ACC112 (cell line): ENCODE measurements around the gene KRTAP19-3.

Source experiments
- H2AFZ ChIP-seq: fragments of 200-600 bp; sonication (generic); one replicate; pipeline ENCODE4 v1.6.0; 2017; ENCODE audit warnings: antibody characterized with exemption, low read length; ENCODE audit not compliant: unreplicated experiment
- H3K27ac ChIP-seq: fragments of 200-600 bp; sonication (generic); 2 replicates; pipeline ENCODE4 v1.5.1; 2014; ENCODE audit warnings: low read depth, mild to moderate bottlenecking, antibody characterized with exemption, low read length, moderate library complexity
- H3K27me3 ChIP-seq: fragments of 200-600 bp; sonication (generic); 2 replicates; pipeline ENCODE4 v1.6.1; 2014; ENCODE audit warnings: mild to moderate bottlenecking, antibody characterized with exemption, low read length, moderate library complexity, mixed read lengths; ENCODE audit not compliant: insufficient read depth
- H3K36me3 ChIP-seq: fragments of 200-600 bp; sonication (generic); 2 replicates; pipeline ENCODE4 v1.6.1; 2016; ENCODE audit warnings: mild to moderate bottlenecking, antibody characterized with exemption, low read length, moderate library complexity, mixed read lengths; ENCODE audit not compliant: insufficient read depth
- H3K4me1 ChIP-seq: fragments of 200-600 bp; sonication (generic); one replicate; pipeline ENCODE4 v1.6.1; 2016; ENCODE audit warnings: low read length, mixed read lengths; ENCODE audit not compliant: insufficient read depth, unreplicated experiment, control insufficient read depth
- H3K4me3 ChIP-seq: fragments of 200-600 bp; sonication (generic); 2 replicates; pipeline ENCODE4 v1.5.1; 2014; ENCODE audit warnings: mild to moderate bottlenecking, low read depth, low read length
- H3K79me2 ChIP-seq: fragments of 200-600 bp; sonication (generic); one replicate; pipeline ENCODE4 v1.6.0; 2016; ENCODE audit warnings: low read length; ENCODE audit not compliant: control insufficient read depth, unreplicated experiment, insufficient read depth

The KRTAP19-3 gene

GRCh38 chr21:30478004-30478403, 13.8 kb downstream of the KRTAP19-3 start:
- H2AFZ ChIP-seq: no peak overlapping the region

DNA sequence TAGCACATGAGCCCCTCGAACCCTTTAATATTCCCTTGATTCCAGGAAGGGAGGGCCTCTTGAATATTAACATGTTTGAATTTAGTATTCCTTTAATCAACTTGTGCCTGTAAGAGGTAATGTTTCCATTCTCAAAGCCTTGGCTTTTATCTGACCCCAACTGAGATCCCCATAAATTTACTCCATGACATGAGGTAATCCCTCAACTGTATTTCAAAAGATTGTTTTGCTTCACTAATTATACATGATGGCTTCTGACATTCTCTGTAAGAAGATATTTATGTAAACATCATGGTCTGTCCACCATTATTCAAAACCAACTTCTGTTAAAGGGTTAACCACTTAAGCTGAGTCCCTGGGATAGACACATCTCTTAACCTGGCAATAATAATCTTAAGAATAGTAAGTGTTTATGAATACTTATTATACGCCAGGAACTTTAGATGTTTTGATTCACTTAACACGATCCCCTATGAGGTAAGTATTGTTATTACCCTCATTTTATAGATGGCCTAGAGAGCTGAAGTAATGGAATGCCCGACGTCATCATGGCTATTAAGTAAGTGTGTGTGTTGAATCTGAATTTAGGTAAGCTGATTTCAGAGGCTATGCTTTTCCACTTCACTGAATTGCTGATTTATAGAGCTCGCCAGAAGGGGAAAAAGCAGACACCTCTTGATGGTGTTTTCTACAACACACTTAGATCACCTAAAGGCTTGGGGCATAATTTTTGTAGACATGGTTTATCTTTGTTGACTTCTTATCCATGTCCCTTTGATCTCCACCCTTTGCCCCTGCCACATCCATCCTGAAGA, 22.7 kb downstream of the KRTAP19-3 start:
- Histone ChIP-seq H3K4me3 (no peak overlapping the region), H3K27ac (no peak overlapping the region), H3K4me1 (no peaks in the 10 kb centered on the region), H2AFZ (no peak overlapping the region), H3K36me3 (no peaks in the 10 kb centered on the region), H3K79me2 (no peaks in the 10 kb centered on the region), H3K27me3 (no peaks in the 10 kb centered on the region)

More at GRCh38 chr21:30478004-30478403, 13.8 kb downstream of the KRTAP19-3 start:
- Histone ChIP-seq H3K27ac (no peak overlapping the region), H3K27me3 (no peaks in the 10 kb centered on the region), H3K4me1 (no peaks in the 10 kb centered on the region), H3K36me3 (no peaks in the 10 kb centered on the region), H3K79me2 (no peaks in the 10 kb centered on the region), H3K4me3 (no peak overlapping the region)

DNA sequence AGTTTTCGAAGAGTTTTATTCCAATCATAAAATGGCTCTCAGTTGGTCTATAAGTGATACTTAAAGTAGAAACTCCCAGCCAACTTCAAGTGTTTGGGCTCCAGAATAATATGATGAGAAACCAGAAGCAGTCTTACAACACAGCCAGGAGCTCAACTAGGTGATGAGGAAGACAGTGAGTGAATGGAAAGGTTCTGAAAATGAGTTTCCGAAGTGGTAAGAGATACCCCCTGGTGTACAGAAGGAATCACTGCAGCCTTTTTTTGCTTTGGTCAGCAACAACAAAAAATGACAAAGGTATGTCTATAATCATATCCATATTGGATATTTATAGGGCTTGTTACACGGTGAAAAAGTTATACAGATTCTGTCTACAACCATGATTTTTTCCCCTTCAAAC, 28.1 kb downstream of the KRTAP19-3 start:
- no peaks in the 10 kb centered on the region for H3K4me1 ChIP-seq
- no peaks in the 10 kb centered on the region for H3K79me2 ChIP-seq
- no peak overlapping the region for H3K4me3 ChIP-seq
- H3K27ac ChIP-seq: no peak overlapping the region
- no peak overlapping the region for H2AFZ ChIP-seq
- no peaks in the 10 kb centered on the region for H3K36me3 ChIP-seq
- H3K27me3 ChIP-seq: no peaks in the 10 kb centered on the region

- Histone ChIP-seq H3K4me3 (no peak overlapping the region), H3K27ac (no peak overlapping the region), H2AFZ (no peak overlapping the region), H3K79me2 (no peaks in the 10 kb centered on the region), H3K27me3 (no peaks in the 10 kb centered on the region), H3K36me3 (no peaks in the 10 kb centered on the region), H3K4me1 (no peaks in the 10 kb centered on the region)
Observed at GRCh38 chr21:30448514-30448913, 43.3 kb downstream of the KRTAP19-3 start.

DNA sequence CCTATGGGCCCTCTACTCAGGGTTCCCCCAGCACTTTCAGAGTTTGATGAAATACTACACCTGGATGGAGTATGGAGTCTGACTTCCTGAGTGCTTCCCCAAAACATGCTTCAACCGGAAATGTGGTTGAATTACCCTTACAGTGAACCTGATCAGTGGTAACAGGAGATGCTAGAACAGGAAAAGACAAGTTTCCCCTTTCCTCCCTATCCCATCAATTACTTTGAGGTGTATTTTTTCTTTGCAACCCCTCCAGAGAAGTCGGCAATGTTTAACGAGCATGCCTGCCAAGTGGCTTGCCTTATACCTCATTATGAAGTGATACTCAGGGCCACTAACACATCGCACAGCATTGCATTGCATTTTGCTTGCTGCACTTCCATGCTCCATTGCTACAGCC, 44.8 kb downstream of the KRTAP19-3 start:
- Histone ChIP-seq H3K27ac (no peak overlapping the region), H3K36me3 (no peaks in the 10 kb centered on the region), H3K79me2 (no peaks in the 10 kb centered on the region), H2AFZ (no peak overlapping the region), H3K4me3 (no peak overlapping the region), H3K27me3 (no peaks in the 10 kb centered on the region), H3K4me1 (no peaks in the 10 kb centered on the region)

DNA sequence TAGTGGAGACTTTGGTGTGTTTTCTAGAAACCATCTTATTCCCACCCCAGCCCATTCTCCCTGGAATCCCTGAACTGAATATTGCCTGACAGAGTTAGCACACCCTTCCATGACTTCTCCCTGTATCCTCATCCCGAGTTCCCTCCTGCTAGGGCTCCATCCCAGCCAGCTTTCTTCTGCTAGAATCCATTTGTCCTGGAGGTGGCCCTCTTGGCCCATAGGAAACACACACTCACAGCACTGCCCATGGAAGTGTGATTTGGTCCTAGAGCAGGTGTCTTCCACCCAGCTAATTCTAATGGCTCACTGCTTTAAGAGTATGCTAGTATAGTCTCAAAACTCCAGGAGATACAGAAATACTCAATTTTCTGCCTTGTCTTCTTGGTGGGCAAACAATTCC, 47.6 kb downstream of the KRTAP19-3 start:
- no peaks in the 10 kb centered on the region for H3K27me3 ChIP-seq
- no peaks in the 10 kb centered on the region for H3K4me1 ChIP-seq
- no peaks in the 10 kb centered on the region for H3K36me3 ChIP-seq
- no peaks in the 10 kb centered on the region for H3K79me2 ChIP-seq
- H2AFZ ChIP-seq: no peak overlapping the region
- H3K27ac ChIP-seq: no peak overlapping the region
- H3K4me3 ChIP-seq: no peak overlapping the region

DNA sequence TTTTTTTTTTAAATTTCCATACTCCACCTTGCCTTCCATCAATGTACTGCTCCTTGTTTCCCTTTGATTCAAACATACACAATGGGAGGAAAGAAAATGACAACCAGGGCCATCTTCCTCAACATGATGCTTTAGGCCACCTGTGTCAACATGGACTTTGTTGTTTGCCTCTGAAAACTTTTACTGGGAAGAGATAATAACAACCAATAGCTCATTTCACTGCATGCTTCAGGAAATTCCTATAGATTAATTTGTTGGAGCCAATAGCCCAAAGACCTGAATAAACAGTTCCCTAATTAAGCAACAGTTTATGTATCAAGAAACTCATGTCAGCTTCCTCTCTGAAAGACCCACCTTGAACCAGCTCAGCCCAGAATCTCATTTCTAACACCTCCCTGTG, 48.6 kb downstream of the KRTAP19-3 start:
- H3K4me3 ChIP-seq: no peak overlapping the region
- no peaks in the 10 kb centered on the region for H3K36me3 ChIP-seq
- no peaks in the 10 kb centered on the region for H3K4me1 ChIP-seq
- no peak overlapping the region for H2AFZ ChIP-seq
- no peaks in the 10 kb centered on the region for H3K27me3 ChIP-seq
- H3K27ac ChIP-seq: no peak overlapping the region
- no peaks in the 10 kb centered on the region for H3K79me2 ChIP-seq
